RCC 7860 (cell line): ENCODE measurements around the gene ZSCAN21.
"Not testable (repeated sequence)": the region's sequence is repeated elsewhere in the genome, so short reads cannot be mapped to it uniquely, and the experiment has no call there.

Experiments
- DNase-seq: peaks from one replicate; pipeline ENCODE4 v3.0.0-alpha.2; 2015; ENCODE audit warnings: low spot score
- FAIRE-seq: peaks from 2 replicates; lab custom pipeline; 2012; peaks lifted over from hg19 to GRCh38; lab: Jason Lieb, UNC

Gene ZSCAN21

GRCh38 chr7:100049441-100050291, at the start of gene ZSCAN21:
ZSCAN21 (plus strand) TSS chr7:100049774; CDS start chr7:100057007, 7,233 bp downstream.
- FAIRE-seq (no peak), DNase-seq (peak; percentile 64)

DNA sequence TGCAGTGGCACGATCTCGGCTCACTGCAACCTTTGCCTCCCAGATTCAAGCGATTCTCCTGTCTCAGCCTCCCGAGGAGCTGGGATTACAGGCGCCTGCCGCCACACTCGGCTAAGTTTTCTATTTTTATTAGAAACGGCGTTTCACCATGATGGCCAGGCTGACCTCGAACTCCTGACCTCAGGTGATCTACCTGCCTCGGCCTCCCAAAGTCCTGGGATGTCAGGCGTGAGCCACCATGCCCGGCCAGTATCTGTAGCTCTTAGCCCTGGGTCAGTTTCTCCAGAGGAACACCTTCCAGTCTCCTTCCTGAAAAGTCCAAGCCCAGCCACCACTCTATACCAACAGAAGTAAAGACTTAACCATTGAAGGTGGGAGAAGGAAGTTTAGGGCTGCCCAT, 49.3 kb upstream of the ZSCAN21 start:
- FAIRE-seq (no peak), DNase-seq (no peak)

- DNase-seq (no peak), FAIRE-seq (no peak)
Observed at GRCh38 chr7:100003711-100004661, 45.6 kb upstream of the ZSCAN21 start.

DNA sequence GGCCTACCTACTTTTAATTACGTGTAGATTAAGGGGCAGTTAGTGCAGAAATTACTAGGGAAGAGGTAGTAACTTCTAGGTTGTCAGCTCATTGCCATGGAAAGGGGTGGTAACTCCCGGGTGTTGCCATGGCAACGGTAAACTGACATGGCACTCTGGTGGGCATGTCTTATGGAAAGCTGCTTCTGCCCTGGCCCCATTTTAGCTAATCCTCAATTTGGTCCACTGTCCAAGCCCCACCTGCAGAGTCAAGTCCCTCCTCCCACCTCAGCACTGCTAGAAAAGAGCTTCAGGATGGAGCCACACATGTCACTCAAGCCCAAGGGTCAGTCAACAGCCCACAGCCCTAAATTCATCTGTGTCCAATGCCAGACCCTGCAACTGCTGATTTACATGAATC, 41.7 kb upstream of the ZSCAN21 start:
- no peak for DNase-seq
- no peak for FAIRE-seq

- DNase-seq (no peak), FAIRE-seq (no peak)
Observed at GRCh38 chr7:100008525-100008924, 41.0 kb upstream of the ZSCAN21 start.

- not testable (repeated sequence) for FAIRE-seq, DNase-seq
Observed at GRCh38 chr7:100009952-100010351, 39.6 kb upstream of the ZSCAN21 start.

DNA sequence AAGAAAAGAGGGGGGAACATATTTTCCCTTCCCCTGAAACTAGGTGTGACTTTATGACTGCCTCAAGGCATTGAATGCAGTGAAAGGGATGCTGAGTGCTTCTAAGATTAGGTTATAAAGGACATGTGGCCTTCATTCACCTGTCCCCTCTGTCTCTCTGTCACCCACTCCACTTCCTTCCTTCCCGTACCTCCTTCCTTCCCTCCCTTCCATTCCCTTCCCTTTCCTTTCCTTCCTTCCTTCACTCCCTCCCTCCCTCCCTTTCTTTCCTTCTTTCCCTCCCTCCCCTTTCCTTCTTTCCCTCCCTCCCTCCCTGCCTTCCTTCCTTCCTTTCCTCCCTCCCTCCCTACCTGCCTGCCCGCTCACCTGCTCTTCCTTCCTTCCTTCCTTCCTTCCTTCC, 38.7 kb upstream of the ZSCAN21 start:
- FAIRE-seq (no peak), DNase-seq (no peak)

GRCh38 chr7:100011516-100011915, 38.1 kb upstream of the ZSCAN21 start:
- DNase-seq (no peak), FAIRE-seq (no peak)

- not testable (repeated sequence) for FAIRE-seq, DNase-seq
Observed at GRCh38 chr7:100012385-100013327, 36.9 kb upstream of the ZSCAN21 start.

DNA sequence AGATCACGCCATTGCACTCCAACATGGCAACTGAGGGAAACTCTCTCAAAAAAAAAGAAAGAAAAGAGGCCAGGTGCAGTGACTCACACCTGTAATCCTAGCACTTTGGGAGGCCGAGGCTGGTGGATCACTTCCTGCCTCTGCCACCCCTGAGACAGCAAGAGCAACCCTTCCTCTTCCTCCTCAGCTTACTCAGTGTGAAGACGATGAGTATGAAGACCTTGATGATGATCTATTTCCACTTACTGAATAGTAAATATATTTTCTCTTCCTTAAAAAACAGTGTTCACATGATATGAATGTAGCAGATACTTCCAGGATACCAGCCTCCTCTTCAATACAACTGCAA, 36.3 kb upstream of the ZSCAN21 start:
- no peak for DNase-seq
- FAIRE-seq: no peak

- peak; percentile 30 for FAIRE-seq
- peak; percentile 88 for DNase-seq
Observed at GRCh38 chr7:100015232-100016214, 34.1 kb upstream of the ZSCAN21 start, which contains the start of gene ZKSCAN1. ZKSCAN1 (plus strand) TSS chr7:100015596; CDS start chr7:100023507, 7,911 bp downstream.

DNA sequence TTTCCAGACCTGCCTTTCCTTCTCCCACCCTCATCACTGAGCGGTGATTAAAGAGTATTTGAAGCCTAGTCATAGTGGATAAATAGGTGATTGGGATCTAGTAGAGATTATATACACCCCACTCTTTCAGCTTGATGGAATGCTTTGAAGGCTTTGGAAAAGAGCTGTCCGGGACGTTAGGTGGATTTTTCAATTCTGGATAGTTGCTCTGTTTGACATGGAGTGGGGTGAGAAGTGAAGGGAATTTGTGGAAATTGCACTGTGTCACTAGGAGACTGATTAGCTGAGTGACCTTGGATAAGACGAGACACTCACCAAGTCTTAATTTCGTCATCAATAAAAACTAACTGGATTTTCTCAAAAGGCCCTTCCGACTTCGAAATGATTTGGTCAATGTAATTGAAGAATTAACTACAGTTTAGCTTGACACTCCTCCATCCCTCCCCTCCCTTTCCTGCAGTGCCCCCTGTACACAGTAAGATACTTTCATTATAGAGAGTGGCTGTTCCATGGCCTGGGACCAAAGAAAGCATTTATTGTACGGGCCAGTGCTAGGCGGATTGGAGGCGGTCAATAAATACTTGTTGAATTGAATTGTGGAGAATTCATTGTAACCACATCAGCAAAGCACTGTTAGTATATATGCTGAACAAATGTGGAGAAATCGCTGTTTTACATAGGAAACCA, 33.2 kb upstream of the ZSCAN21 start:
- DNase-seq: no peak
- no peak for FAIRE-seq

GRCh38 chr7:100017300-100017699, 32.3 kb upstream of the ZSCAN21 start:
- DNase-seq (no peak), FAIRE-seq (no peak)

DNA sequence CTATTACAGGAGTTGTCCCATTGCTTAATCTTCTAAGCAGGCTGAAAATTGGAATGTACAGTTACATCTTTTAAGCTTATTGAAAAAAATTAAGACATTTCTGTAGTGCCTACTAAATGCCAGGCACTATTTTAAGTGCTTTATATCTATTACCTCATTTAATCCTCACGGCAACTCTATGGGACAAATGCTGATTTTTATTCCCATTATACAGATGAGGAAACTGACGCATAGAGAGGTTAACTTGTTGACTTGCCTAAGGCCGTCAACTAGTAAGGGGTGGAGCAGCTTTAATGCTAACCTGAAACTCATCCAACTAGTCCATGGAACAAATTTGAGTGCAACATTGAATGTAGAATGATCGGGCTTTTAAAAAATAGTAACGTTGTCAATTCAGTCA, 31.7 kb upstream of the ZSCAN21 start:
- DNase-seq (no peak), FAIRE-seq (no peak)

DNA sequence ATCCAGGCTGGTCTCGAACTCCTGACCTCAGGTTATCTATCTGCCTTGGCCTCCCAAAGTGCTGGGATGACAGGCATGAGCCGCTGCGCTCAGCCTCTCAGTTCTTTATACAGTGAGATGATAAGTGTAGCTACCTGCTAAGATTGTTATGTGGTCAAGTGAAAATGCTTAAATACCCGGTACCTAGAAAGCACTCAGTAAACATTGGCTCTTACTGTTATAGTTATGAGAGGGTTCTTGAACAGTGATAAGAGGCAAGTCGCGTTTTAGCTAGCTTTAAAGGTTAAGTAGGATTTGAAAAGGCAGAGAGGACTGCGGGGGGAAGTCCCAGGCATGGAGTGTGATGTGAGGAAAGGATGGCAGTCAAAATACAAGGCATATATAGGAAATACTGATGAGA, 29.7 kb upstream of the ZSCAN21 start:
- no peak for FAIRE-seq
- no peak for DNase-seq

DNA sequence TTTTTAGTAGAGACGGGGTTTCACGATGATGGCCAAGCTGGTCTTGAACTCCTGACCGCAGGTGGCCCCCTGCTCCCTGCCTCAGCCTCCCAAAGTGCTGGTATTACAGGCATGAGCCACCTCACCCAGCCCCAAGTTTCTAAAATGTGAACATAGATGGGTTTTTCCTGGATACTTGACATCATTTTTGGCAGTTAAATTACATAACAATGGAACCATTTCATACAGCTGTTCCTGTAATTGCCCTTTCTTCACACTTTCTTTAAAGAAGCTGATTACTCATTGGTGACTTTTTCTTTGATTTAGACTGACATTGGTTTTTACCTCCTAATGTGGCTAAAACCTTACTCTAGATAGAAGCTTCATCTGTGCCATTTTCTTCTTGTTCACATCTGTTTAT, 28.3 kb upstream of the ZSCAN21 start:
- FAIRE-seq (no peak), DNase-seq (no peak)

DNA sequence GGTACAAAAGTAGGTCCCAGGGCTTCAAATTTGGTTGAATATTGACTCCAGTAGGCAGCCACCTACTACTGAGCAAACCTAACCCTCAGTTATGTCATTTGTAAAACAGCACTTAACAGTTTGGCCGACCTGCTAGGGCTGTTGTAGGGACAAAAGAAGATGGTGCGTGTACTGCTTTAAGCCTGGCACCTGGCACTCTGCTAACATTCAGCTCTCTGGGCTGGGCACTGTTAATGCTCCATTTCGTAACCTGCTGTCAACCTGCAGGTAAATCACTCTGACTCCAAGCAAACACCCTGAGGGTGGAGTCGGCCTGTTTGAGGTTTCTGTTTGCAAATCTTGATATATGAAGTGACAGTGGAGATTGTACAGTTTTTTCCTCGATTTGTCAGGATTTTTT, 27.0 kb upstream of the ZSCAN21 start:
- no peak for DNase-seq

GRCh38 chr7:100023526-100023925, 26.0 kb upstream of the ZSCAN21 start:
- DNase-seq (no peak), FAIRE-seq (no peak)

More for the DNA sequence above, 27.0 kb upstream of the ZSCAN21 start:
- no peak for FAIRE-seq
